Measurements from ENCODE around the gene GFRA1.

GFRA1 gene

GRCh38 chr10:116270771-116271592 lies 2.0 kb downstream of the GFRA1 start:
- no peak for DNase-seq

GRCh38 chr10:116270126-116270770 lies 2.8 kb downstream of the GFRA1 start:
- DNase-seq, result no peak

- no peak for DNase-seq
Observed at GRCh38 chr10:116269619-116270018, 3.4 kb downstream of the GFRA1 start.

GRCh38 chr10:116268976-116269375 lies 4.0 kb downstream of the GFRA1 start:
- DNase-seq, result peak; percentile 16

GRCh38 chr10:116265686-116266085 lies 7.3 kb downstream of the GFRA1 start:
- no peak for DNase-seq

- no peak for DNase-seq
Observed at GRCh38 chr10:116263870-116264655, 8.9 kb downstream of the GFRA1 start.

GRCh38 chr10:116262678-116263077 lies 10.3 kb downstream of the GFRA1 start:
- DNase-seq, result no peak

GRCh38 chr10:116260599-116260998 lies 12.4 kb downstream of the GFRA1 start:
- DNase-seq, result no peak

- DNase-seq, result no peak
Observed at GRCh38 chr10:116259638-116260037, 13.4 kb downstream of the GFRA1 start.

GRCh38 chr10:116257785-116258184 lies 15.2 kb downstream of the GFRA1 start:
- no peak for DNase-seq

GRCh38 chr10:116256752-116257259 lies 16.2 kb downstream of the GFRA1 start:
- DNase-seq, result no peak

- no peak for DNase-seq
Observed at GRCh38 chr10:116255886-116256751, 16.9 kb downstream of the GFRA1 start.

GRCh38 chr10:116254422-116255155 lies 18.4 kb downstream of the GFRA1 start:
- DNase-seq, result no peak

GRCh38 chr10:116253716-116254115 lies 19.3 kb downstream of the GFRA1 start:
- no peak for DNase-seq

- no peak for DNase-seq
Observed at GRCh38 chr10:116251602-116252395, 21.2 kb downstream of the GFRA1 start.

GRCh38 chr10:116247691-116248090 lies 25.3 kb downstream of the GFRA1 start:
- DNase-seq, result no peak

GRCh38 chr10:116246263-116246662 lies 26.7 kb downstream of the GFRA1 start:
- DNase-seq, result no peak

GRCh38 chr10:116245156-116245555 lies 27.9 kb downstream of the GFRA1 start:
- no peak for DNase-seq

- DNase-seq, result no peak
Observed at GRCh38 chr10:116241642-116242410, 31.2 kb downstream of the GFRA1 start.

- DNase-seq, result no peak
Observed at GRCh38 chr10:116241085-116241484, 31.9 kb downstream of the GFRA1 start.

All from KG1 (cell line).